K562 (cell line): ENCODE data around the gene TMEM126A. TPM values are rescaled to one million over a fixed set of nuclear protein-coding genes. Genes with fewer than 3 reads are reported as not detected.

ENCODE experiments used
- ARHGAP35 ChIP-seq: fragments of 450-650 bp; IDR thresholded peaks from 2 replicates; pipeline ENCODE4 v1.6.1; 2018; ENCODE audit not compliant: partially characterized antibody
- CHD1 ChIP-seq: fragments of 200-600 bp; sonication (generic); IDR thresholded peaks from one replicate; pipeline ENCODE4 v1.6.1; 2012; ENCODE audit warnings: mild to moderate bottlenecking, moderate library complexity, low read length, inconsistent platforms
- CREM ChIP-seq: IDR thresholded peaks from 2 replicates; pipeline ENCODE4 v1.6.1; 2014; ENCODE audit warnings: antibody characterized with exemption, low read depth
- E2F3 ChIP-seq: fragments of 250-450 bp; sonication (Bioruptor Pico); IDR thresholded peaks from 2 replicates; pipeline ENCODE4 v1.4.0; 2020; ENCODE audit warnings: mild to moderate bottlenecking
- ETV5 ChIP-seq: sonication (generic); formaldehyde crosslinking; IDR thresholded peaks from 2 replicates; pipeline ENCODE4 v1.4.0; 2020; ENCODE audit warnings: low read depth, mild to moderate bottlenecking, missing genetic modification reagents
- EZH2 ChIP-seq: IDR thresholded peaks from 2 replicates; pipeline ENCODE4 v1.6.1; 2012; ENCODE audit warnings: low read depth, mild to moderate bottlenecking, inconsistent platforms, low read length, borderline replicate concordance
- FIP1L1 ChIP-seq: fragments of 200-400 bp; formaldehyde crosslinking; IDR thresholded peaks from 2 replicates; pipeline ENCODE4 v1.6.1; 2018; ENCODE audit warnings: mild to moderate bottlenecking, low read depth, low read length; ENCODE audit not compliant: poor library complexity, severe bottlenecking
- HDAC2 ChIP-seq: fragments of 450-650 bp; IDR thresholded peaks from 2 replicates; pipeline ENCODE4 v1.6.1; 2016; ENCODE audit warnings: mild to moderate bottlenecking
- NFRKB ChIP-seq: fragments of 450-650 bp; IDR thresholded peaks from 2 replicates; pipeline ENCODE4 v1.6.1; 2016; ENCODE audit warnings: low read depth
- RBM22 ChIP-seq: fragments of 200-400 bp; formaldehyde crosslinking; IDR thresholded peaks from 2 replicates; pipeline ENCODE4 v1.6.1; 2018; ENCODE audit warnings: low read length, low read depth; ENCODE audit not compliant: poor library complexity, severe bottlenecking
- RHOXF2B ChIP-seq: fragments of 250-450 bp; sonication (Bioruptor Pico); conservative IDR thresholded peaks from 2 replicates; pipeline ENCODE4 v1.5.1; 2021
- SAP30 ChIP-seq: fragments of 200-600 bp; sonication (generic); IDR thresholded peaks from 2 replicates; pipeline ENCODE4 v1.6.1; 2012; ENCODE audit warnings: borderline replicate concordance, low read depth, mild to moderate bottlenecking, moderate library complexity, low read length, control low read depth, inconsistent platforms; ENCODE audit not compliant: insufficient read depth, poor library complexity, severe bottlenecking
- SMARCA4 ChIP-seq: fragments of 450-650 bp; IDR thresholded peaks from 2 replicates; pipeline ENCODE4 v1.6.1; 2016
- TCF7L2 ChIP-seq: fragments of 150-350 bp; IDR thresholded peaks from 2 replicates; pipeline ENCODE4 v1.6.1; 2016; ENCODE audit warnings: low read depth, mild to moderate bottlenecking, low read length, moderate library complexity
- TOE1 ChIP-seq, 2 experiments: fragments of 450-650 bp in 1 of 2; sonication (generic) in 1 of 2; formaldehyde crosslinking in 1 of 2; IDR thresholded peaks; 2 replicates each; pipeline versions ENCODE4 v1.7.1 to v1.8.0; 2016 to 2022; ENCODE audit warnings: borderline replicate concordance in 2 of 2, mild to moderate bottlenecking in 2 of 2, antibody characterized with exemption in 1 of 2, inconsistent platforms in 1 of 2, low read depth in 1 of 2, missing genetic modification reagents in 1 of 2, moderate library complexity in 1 of 2
- YY1 ChIP-seq, 3 experiments: IDR thresholded peaks; 2 replicates each; pipeline ENCODE4 v1.6.1; 2011; ENCODE audit warnings: low read length in 2 of 3, mild to moderate bottlenecking in 2 of 3, moderate library complexity in 2 of 3, borderline replicate concordance in 1 of 3, control low read depth in 1 of 3, low read depth in 1 of 3; ENCODE audit not compliant: insufficient read depth in 3 of 3, insufficient replicate concordance in 2 of 3, control insufficient read depth in 1 of 3, insufficient read length in 1 of 3; ENCODE audit errors: extremely low read depth in 1 of 3
- polyA plus RNA-seq, 8 experiments: library from polyadenylated mRNA; depleted of rRNA in 4 of 8; stranded (reverse) in 5 of 8; unstranded in 3 of 8; fragments of >200 nt; fragmentation: Nextera tagmentation in 2 of 8; fragmentation: Illumina TruSeq in 1 of 8; extraction: Ambion mirVana in 2 of 8; extraction: Trizol in 1 of 8; gene quantifications; 2 replicates each; pipeline versions ENCODE4 v1.2.1 to v1.2.3, GENCODE V29; 2011 to 2014; ENCODE audit warnings: inconsistent platforms in 1 of 8, missing spikeins in 1 of 8
- total RNA-seq, 7 experiments: library from RNA; depleted of rRNA in 6 of 7; stranded (reverse); fragments of >200 nt in 6 of 7; fragmentation: Illumina TruSeq in 2 of 7; extraction: Trizol in 2 of 7; gene quantifications; 2 replicates each; pipeline versions ENCODE4 v1.2.1 to v1.2.3, GENCODE V29; 2011 to 2021; ENCODE audit warnings: low replicate concordance in 1 of 7
- TF ChIP-seq, protein P1 (sequence below): fragments of 450-650 bp; IDR thresholded peaks from 2 replicates; pipeline ENCODE4 v1.6.1; 2018; ENCODE audit not compliant: partially characterized antibody
- TF ChIP-seq, protein P2 (sequence below): sonication (generic); formaldehyde crosslinking; IDR thresholded peaks from 2 replicates; pipeline ENCODE4 v1.8.1; 2023; ENCODE audit warnings: mild to moderate bottlenecking, missing genetic modification reagents
- TF ChIP-seq, protein P3 (sequence below): fragments of 450-650 bp; IDR thresholded peaks from 2 replicates; pipeline ENCODE4 v1.6.1; 2014; ENCODE audit warnings: low read depth, mild to moderate bottlenecking, moderate library complexity, borderline replicate concordance

Gene TMEM126A
- total and polyA plus RNA-seq, 9 of the 15 experiments (the other 6 are each of a cell fraction or from before 2014, with no cell fraction given) = 19.3 to 154 (median 56.3) TPM

DNA sequence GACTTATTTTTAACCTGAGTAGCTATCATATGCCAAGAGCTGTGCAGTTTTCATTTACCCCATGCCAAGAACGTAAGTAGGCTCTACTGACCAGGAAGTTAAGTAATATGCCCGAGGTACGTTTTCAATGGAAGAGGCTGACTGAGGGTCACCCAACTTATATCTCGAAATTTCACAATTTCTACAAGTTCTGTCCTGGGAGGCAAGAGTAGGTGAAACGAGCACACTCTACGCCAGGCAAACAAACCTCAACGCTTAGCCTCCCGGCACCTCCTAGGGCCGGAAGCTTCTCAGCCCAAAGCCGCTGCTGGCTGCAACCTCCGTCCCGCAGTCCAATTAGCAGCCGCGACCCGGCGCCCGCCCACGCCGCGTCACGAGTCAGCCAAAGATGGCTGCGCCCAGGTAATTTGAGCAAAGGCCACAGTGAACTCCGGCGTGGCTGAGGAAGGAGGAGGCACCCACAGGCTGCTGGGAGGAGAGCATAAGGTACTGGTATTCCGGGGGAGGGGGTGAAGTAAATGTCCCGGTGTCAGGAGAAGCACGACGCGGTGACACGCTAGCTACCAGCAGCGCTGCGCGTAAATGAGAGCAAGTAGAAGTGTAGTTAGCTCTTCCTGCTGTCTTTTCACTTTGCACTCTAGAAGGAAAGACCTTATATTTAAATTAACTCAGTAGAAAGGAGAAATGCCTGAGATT lies at the start of gene TMEM126A (continued):
- TF ChIP-seq, protein P1, sequence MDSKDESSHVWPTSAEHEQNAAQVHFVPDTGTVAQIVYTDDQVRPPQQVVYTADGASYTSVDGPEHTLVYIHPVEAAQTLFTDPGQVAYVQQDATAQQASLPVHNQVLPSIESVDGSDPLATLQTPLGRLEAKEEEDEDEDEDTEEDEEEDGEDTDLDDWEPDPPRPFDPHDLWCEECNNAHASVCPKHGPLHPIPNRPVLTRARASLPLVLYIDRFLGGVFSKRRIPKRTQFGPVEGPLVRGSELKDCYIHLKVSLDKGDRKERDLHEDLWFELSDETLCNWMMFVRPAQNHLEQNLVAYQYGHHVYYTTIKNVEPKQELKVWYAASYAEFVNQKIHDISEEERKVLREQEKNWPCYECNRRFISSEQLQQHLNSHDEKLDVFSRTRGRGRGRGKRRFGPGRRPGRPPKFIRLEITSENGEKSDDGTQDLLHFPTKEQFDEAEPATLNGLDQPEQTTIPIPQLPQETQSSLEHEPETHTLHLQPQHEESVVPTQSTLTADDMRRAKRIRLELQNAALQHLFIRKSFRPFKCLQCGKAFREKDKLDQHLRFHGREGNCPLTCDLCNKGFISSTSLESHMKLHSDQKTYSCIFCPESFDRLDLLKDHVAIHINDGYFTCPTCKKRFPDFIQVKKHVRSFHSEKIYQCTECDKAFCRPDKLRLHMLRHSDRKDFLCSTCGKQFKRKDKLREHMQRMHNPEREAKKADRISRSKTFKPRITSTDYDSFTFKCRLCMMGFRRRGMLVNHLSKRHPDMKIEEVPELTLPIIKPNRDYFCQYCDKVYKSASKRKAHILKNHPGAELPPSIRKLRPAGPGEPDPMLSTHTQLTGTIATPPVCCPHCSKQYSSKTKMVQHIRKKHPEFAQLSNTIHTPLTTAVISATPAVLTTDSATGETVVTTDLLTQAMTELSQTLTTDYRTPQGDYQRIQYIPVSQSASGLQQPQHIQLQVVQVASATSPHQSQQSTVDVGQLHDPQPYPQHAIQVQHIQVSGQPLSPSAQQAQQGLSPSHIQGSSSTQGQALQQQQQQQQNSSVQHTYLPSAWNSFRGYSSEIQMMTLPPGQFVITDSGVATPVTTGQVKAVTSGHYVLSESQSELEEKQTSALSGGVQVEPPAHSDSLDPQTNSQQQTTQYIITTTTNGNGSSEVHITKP = peak; percentile 37
- TF ChIP-seq CHD1 (peak; percentile 76), TCF7L2 (0 out of 2 replicates have a peak, but pooled peaks have one; percentile 25), CREM (peak; percentile 89), TOE1 (IDR thresholded peaks at IDR 0.05; ENCODE audit: borderline replicate concordance) (peak; percentile 78; the same call in 1 of the 2 replicates), TOE1 (CRISPR knock-in tag; IDR thresholded peaks at IDR 0.05; ENCODE audit: borderline replicate concordance, low read depth) (no peak), SMARCA4 (no peak), ETV5 (CRISPR knock-in tag) (peak; percentile 88), FIP1L1 (peak; percentile 31), HDAC2 (peak; percentile 77), EZH2 (no peak), RBM22 (peak; percentile 78), ARHGAP35 (no peak), RHOXF2B (CRISPR knock-in tag) (no peak), E2F3 (peak; percentile 71; the same call in 1 of the 2 replicates), YY1 (IDR thresholded peaks at IDR 0.05; ENCODE audit: borderline replicate concordance in 1 of 3, control insufficient read depth in 1 of 3, extremely low read depth in 1 of 3, insufficient read depth in 3 of 3, insufficient read length in 1 of 3, insufficient replicate concordance in 2 of 3, low read depth in 1 of 3, low read length in 2 of 3) (peak; percentile 88 to 99 (median 97)), SAP30 (peak; percentile 93), NFRKB (peak; percentile 80)
- TF ChIP-seq, protein P2, sequence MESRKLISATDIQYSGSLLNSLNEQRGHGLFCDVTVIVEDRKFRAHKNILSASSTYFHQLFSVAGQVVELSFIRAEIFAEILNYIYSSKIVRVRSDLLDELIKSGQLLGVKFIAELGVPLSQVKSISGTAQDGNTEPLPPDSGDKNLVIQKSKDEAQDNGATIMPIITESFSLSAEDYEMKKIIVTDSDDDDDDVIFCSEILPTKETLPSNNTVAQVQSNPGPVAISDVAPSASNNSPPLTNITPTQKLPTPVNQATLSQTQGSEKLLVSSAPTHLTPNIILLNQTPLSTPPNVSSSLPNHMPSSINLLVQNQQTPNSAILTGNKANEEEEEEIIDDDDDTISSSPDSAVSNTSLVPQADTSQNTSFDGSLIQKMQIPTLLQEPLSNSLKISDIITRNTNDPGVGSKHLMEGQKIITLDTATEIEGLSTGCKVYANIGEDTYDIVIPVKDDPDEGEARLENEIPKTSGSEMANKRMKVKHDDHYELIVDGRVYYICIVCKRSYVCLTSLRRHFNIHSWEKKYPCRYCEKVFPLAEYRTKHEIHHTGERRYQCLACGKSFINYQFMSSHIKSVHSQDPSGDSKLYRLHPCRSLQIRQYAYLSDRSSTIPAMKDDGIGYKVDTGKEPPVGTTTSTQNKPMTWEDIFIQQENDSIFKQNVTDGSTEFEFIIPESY (CRISPR knock-in tag) = 0 out of 2 replicates have a peak, but pooled peaks have one; percentile 13
- TF ChIP-seq, protein P3, sequence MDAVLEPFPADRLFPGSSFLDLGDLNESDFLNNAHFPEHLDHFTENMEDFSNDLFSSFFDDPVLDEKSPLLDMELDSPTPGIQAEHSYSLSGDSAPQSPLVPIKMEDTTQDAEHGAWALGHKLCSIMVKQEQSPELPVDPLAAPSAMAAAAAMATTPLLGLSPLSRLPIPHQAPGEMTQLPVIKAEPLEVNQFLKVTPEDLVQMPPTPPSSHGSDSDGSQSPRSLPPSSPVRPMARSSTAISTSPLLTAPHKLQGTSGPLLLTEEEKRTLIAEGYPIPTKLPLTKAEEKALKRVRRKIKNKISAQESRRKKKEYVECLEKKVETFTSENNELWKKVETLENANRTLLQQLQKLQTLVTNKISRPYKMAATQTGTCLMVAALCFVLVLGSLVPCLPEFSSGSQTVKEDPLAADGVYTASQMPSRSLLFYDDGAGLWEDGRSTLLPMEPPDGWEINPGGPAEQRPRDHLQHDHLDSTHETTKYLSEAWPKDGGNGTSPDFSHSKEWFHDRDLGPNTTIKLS = peak; percentile 78; the same call in 1 of the 2 replicates
